Transverse colon (tissue), 4 donors: Measurements from ENCODE around the gene PRF1.

Source experiments
- POLR2AphosphoS5 ChIP-seq, 3 donors: sonication (generic); formaldehyde crosslinking; IDR thresholded peaks; one replicate each; pipeline ENCODE4 v1.6.1; 2016; ENCODE audit warnings: antibody characterized with exemption in 3 of 3
- TF ChIP-seq, protein P1 (sequence below), 5 experiments: fragments of 200-600 bp in 3 of 5; fragments of 450-650 bp in 2 of 5; sonication (generic) in 3 of 5; IDR thresholded peaks; 1 replicate in 2 of 5; 2 replicates in 3 of 5; pipeline ENCODE4 v1.5.1; 2016 to 2017; ENCODE audit warnings: antibody characterized with exemption in 5 of 5, inconsistent platforms in 3 of 5, mild to moderate bottlenecking in 2 of 5, moderate library complexity in 1 of 5

DNA sequence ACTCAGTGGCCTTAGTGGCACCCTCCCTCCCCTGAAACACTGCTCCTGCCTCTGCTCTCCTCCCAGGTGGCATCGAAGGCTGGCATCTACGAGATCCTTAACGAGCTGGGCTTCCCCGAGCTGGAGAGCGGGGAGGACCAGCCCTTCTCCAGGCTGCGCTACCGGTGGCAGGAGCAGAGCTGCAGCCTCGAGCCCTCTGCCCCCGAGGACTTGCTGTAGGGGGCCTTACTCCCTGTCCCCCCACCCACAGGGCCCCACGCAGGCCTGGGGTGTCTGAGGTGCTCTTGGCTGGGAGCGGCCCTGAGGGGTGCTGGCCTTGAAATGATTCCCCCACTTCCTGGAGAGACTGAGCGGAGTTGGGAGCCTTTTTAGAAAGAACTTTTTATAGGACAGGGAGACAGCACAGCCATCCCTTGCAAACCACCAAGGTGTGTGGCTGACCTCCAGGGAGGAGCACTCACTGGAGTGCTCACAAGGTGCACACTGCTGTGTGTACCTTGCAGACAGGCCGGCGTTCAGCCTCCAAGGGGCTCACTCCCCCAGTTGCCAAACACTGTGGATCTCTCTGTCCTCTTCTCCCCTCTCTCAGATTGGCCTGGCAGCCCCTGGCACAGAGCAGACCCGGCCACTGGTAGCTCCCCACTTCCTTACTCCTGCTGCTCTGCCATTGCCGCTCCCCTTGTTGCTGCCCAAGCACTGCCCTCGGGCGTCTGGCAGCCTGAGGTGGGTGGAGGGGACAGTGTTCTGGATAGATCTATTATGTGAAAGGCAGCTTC is 35.8 kb downstream of the PRF1 start:
- TF ChIP-seq, protein P1, sequence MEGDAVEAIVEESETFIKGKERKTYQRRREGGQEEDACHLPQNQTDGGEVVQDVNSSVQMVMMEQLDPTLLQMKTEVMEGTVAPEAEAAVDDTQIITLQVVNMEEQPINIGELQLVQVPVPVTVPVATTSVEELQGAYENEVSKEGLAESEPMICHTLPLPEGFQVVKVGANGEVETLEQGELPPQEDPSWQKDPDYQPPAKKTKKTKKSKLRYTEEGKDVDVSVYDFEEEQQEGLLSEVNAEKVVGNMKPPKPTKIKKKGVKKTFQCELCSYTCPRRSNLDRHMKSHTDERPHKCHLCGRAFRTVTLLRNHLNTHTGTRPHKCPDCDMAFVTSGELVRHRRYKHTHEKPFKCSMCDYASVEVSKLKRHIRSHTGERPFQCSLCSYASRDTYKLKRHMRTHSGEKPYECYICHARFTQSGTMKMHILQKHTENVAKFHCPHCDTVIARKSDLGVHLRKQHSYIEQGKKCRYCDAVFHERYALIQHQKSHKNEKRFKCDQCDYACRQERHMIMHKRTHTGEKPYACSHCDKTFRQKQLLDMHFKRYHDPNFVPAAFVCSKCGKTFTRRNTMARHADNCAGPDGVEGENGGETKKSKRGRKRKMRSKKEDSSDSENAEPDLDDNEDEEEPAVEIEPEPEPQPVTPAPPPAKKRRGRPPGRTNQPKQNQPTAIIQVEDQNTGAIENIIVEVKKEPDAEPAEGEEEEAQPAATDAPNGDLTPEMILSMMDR (IDR thresholded peaks at IDR 0.05), result no peak
- TF ChIP-seq POLR2AphosphoS5 (IDR thresholded peaks at IDR 0.05), result no peak
